ENCODE data around the gene ATXN1.

The ATXN1 gene

DNA sequence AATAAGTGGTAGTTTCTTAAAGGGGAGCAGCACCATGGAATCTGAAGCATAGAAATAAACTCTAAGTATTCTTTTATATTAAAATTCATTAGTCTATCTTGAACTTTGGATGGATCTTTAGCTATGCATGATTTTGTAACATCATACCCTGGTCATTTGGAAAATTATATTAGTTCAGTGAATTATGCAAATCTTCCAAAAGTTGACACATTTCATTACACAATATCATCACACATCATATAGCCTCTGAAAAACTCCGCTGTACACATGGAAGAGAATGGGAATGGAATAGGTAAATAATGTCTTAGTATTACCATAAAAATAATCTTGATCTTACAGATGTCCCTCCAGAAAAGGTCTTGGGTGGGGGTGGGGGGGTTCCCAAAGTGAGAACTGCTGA is 96.1 kb downstream of the ATXN1 start:
- TF ChIP-seq ZNF394 (tag by site-specific recombination; IDR thresholded peaks at IDR 0.05; ENCODE audit: borderline replicate concordance) (no peak), MEIS1 (CRISPR knock-in tag; IDR thresholded peaks at IDR 0.05; ENCODE audit: borderline replicate concordance) (no peak), ZNF274 (IDR thresholded peaks at IDR 0.05; ENCODE audit: low read length) (no peak), ZNF274 (tag by site-specific recombination; IDR thresholded peaks at IDR 0.05; ENCODE audit: borderline replicate concordance) (no peak), ZNF366 (tag by site-specific recombination; conservative IDR thresholded peaks at IDR 0.05) (no peak), ZNF777 (tag by site-specific recombination; IDR thresholded peaks at IDR 0.05; ENCODE audit: borderline replicate concordance) (no peak), ZNF791 (tag by site-specific recombination; IDR thresholded peaks at IDR 0.05) (no peak), ZNF146 (tag by site-specific recombination; IDR thresholded peaks at IDR 0.05) (no peak), ZNF10 (tag by site-specific recombination; IDR thresholded peaks at IDR 0.05) (no peak), ZNF510 (tag by site-specific recombination; IDR thresholded peaks at IDR 0.05; ENCODE audit: insufficient replicate concordance) (no peak), ZNF76 (tag by site-specific recombination; IDR thresholded peaks at IDR 0.05; ENCODE audit: borderline replicate concordance, low read depth) (no peak), ZNF792 (tag by site-specific recombination; IDR thresholded peaks at IDR 0.05) (no peak), RBAK (tag by site-specific recombination; IDR thresholded peaks at IDR 0.05) (no peak), GLIS1 (tag by site-specific recombination; IDR thresholded peaks at IDR 0.05) (no peak), ZNF776 (tag by site-specific recombination; IDR thresholded peaks at IDR 0.05; ENCODE audit: borderline replicate concordance) (no peak)
- TF ChIP-seq, protein P1, sequence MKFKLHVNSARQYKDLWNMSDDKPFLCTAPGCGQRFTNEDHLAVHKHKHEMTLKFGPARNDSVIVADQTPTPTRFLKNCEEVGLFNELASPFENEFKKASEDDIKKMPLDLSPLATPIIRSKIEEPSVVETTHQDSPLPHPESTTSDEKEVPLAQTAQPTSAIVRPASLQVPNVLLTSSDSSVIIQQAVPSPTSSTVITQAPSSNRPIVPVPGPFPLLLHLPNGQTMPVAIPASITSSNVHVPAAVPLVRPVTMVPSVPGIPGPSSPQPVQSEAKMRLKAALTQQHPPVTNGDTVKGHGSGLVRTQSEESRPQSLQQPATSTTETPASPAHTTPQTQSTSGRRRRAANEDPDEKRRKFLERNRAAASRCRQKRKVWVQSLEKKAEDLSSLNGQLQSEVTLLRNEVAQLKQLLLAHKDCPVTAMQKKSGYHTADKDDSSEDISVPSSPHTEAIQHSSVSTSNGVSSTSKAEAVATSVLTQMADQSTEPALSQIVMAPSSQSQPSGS (tag by site-specific recombination; IDR thresholded peaks at IDR 0.05; ENCODE audit: low read depth) = no peak
- TF ChIP-seq, protein P2, sequence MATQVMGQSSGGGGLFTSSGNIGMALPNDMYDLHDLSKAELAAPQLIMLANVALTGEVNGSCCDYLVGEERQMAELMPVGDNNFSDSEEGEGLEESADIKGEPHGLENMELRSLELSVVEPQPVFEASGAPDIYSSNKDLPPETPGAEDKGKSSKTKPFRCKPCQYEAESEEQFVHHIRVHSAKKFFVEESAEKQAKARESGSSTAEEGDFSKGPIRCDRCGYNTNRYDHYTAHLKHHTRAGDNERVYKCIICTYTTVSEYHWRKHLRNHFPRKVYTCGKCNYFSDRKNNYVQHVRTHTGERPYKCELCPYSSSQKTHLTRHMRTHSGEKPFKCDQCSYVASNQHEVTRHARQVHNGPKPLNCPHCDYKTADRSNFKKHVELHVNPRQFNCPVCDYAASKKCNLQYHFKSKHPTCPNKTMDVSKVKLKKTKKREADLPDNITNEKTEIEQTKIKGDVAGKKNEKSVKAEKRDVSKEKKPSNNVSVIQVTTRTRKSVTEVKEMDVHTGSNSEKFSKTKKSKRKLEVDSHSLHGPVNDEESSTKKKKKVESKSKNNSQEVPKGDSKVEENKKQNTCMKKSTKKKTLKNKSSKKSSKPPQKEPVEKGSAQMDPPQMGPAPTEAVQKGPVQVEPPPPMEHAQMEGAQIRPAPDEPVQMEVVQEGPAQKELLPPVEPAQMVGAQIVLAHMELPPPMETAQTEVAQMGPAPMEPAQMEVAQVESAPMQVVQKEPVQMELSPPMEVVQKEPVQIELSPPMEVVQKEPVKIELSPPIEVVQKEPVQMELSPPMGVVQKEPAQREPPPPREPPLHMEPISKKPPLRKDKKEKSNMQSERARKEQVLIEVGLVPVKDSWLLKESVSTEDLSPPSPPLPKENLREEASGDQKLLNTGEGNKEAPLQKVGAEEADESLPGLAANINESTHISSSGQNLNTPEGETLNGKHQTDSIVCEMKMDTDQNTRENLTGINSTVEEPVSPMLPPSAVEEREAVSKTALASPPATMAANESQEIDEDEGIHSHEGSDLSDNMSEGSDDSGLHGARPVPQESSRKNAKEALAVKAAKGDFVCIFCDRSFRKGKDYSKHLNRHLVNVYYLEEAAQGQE (tag by site-specific recombination; IDR thresholded peaks at IDR 0.05) = no peak
- TF ChIP-seq, protein P3, sequence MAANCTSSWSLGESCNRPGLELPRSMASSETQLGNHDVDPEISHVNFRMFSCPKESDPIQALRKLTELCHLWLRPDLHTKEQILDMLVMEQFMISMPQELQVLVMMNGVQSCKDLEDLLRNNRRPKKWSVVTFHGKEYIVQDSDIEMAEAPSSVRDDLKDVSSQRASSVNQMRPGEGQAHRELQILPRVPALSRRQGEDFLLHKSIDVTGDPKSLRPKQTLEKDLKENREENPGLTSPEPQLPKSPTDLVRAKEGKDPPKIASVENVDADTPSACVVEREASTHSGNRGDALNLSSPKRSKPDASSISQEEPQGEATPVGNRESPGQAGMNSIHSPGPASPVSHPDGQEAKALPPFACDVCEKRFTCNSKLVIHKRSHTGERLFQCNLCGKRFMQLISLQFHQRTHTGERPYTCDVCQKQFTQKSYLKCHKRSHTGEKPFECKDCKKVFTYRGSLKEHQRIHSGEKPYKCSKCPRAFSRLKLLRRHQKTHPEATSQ (tag by site-specific recombination; IDR thresholded peaks at IDR 0.05) = no peak
- Histone ChIP-seq H3K4me1 (ENCODE audit: control insufficient read depth, insufficient read depth, low read length) (peaks cover 22% of the 10 kb centered on the region), H3K27ac (ENCODE audit: extremely low read depth, low read depth, low read length) (no peak overlapping the region), H3K4me3 (ENCODE audit: low read depth, low read length) (no peak overlapping the region), H3K9me3 (ENCODE audit: control insufficient read depth, insufficient read depth, low read depth, low read length) (peaks cover 2% of the 10 kb centered on the region; the same call in 1 of the 2 replicates), H3K36me3 (ENCODE audit: control insufficient read depth in 2 of 2, insufficient read depth in 1 of 2, low read length in 2 of 2) (peaks cover 3 to 4% of the 10 kb centered on the region in 2 experiments; a peak in 2 of 3 replicates)
- POLR2A ChIA-PET = no interaction called here
- CTCF ChIA-PET = interaction anchor here (0.5 kb wide), 1 partner anchor 324 kb away, joined by 3 read pairs; no protein-coding TSS in a partner anchor

DNA sequence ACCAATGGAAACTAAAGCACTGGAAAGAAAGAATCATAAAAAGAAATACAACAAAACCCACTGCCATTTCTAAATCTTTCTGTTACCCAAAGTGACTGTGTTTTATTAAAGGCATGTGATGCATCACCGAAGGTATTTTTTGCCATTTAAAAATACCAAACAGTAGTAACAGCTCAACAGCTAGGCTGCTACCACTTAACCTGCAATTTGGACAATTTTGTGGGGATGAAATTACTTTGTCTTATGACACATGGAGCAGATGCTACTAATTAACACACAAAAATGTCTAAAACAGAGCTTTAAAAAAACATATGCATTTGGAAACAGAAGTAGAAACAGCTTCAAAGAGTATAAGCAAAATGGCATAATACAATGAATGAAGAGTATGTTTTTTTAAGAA is 97.4 kb downstream of the ATXN1 start:
- no peak overlapping the region for H3K4me3 ChIP-seq (ENCODE audit: low read depth, low read length)
- POLR2A ChIA-PET = no interaction called here
- H3K4me1 ChIP-seq (ENCODE audit: control insufficient read depth, insufficient read depth, low read length) = peaks cover 20% of the 10 kb centered on the region
- TF ChIP-seq ZNF701 (tag by site-specific recombination; IDR thresholded peaks at IDR 0.05) (no peak), PRDM1 (tag by site-specific recombination; IDR thresholded peaks at IDR 0.05) (no peak), ZNF335 (tag by site-specific recombination; conservative IDR thresholded peaks at IDR 0.05) (no peak), ZBTB8A (tag by site-specific recombination; IDR thresholded peaks at IDR 0.05) (no peak), ZNF132 (tag by site-specific recombination; IDR thresholded peaks at IDR 0.05; ENCODE audit: borderline replicate concordance) (no peak), ZNF112 (tag by site-specific recombination; IDR thresholded peaks at IDR 0.05) (no peak), HOXC10 (CRISPR knock-in tag; IDR thresholded peaks at IDR 0.05) (no peak), ZNF777 (tag by site-specific recombination; IDR thresholded peaks at IDR 0.05; ENCODE audit: borderline replicate concordance) (no peak), ZBTB48 (tag by site-specific recombination; IDR thresholded peaks at IDR 0.05) (no peak), ZNF354C (tag by site-specific recombination; IDR thresholded peaks at IDR 0.05; ENCODE audit: borderline replicate concordance, low read depth) (no peak), ZNF404 (tag by site-specific recombination; IDR thresholded peaks at IDR 0.05) (no peak)
- TF ChIP-seq, protein P4, sequence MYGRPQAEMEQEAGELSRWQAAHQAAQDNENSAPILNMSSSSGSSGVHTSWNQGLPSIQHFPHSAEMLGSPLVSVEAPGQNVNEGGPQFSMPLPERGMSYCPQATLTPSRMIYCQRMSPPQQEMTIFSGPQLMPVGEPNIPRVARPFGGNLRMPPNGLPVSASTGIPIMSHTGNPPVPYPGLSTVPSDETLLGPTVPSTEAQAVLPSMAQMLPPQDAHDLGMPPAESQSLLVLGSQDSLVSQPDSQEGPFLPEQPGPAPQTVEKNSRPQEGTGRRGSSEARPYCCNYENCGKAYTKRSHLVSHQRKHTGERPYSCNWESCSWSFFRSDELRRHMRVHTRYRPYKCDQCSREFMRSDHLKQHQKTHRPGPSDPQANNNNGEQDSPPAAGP (tag by site-specific recombination; IDR thresholded peaks at IDR 0.05) = no peak
- peaks cover 2% of the 10 kb centered on the region; the same call in 1 of the 2 replicates for H3K9me3 ChIP-seq (ENCODE audit: control insufficient read depth, insufficient read depth, low read depth, low read length)
- CTCF ChIA-PET = interaction anchor here (0.7 kb wide), 2 partner anchors 94 to 381 kb away, joined by 3 to 4 read pairs; no protein-coding TSS in a partner anchor
- peaks cover 3 to 4% of the 10 kb centered on the region in 2 experiments; a peak in 2 of 3 replicates for H3K36me3 ChIP-seq (ENCODE audit: control insufficient read depth in 2 of 2, insufficient read depth in 1 of 2, low read length in 2 of 2)
- H3K27ac ChIP-seq (ENCODE audit: extremely low read depth, low read depth, low read length) = no peak overlapping the region
